Stomach (tissue), 4 donors: Measurements from ENCODE around the gene CLUH.

Experiments
- POLR2AphosphoS5 ChIP-seq, 3 donors: sonication (generic); formaldehyde crosslinking; IDR thresholded peaks; one replicate each; pipeline ENCODE4 v1.6.1; 2016; ENCODE audit warnings: antibody characterized with exemption in 3 of 3
- TF ChIP-seq, protein P1 (sequence below), 7 experiments: fragments of 450-650 bp in 4 of 7; fragments of 200-600 bp in 3 of 7; sonication (generic) in 3 of 7; IDR thresholded peaks; one replicate each; pipeline ENCODE4 v1.5.1; 2016 to 2019; ENCODE audit warnings: antibody characterized with exemption in 7 of 7, control low read depth in 2 of 7, mild to moderate bottlenecking in 1 of 7

DNA sequence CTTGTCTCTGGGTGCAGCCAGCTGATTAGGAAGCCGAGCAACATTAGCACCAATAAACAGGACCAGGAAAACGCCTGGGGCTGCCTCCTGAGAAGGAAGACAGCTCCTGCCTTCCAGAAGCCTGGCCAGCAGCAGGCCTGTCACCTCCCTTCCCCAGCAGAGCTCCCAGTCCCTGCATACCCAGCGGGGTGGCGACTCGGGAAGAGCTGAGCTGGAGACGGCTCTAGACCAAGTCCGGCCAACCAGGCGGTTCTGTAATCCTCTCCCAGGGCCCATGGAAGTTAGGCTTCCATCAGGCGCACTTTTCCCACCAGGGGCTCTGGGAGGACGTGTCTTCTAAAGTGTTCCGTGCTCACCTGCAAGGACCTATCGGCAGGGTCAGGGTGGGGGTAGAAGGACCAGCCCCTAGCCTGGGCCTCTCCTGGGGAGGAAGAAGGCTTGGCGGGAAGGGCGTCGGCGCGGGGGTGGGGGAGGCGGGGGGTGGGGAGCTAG, 12.0 kb upstream of the CLUH start:
- TF ChIP-seq, protein P1, sequence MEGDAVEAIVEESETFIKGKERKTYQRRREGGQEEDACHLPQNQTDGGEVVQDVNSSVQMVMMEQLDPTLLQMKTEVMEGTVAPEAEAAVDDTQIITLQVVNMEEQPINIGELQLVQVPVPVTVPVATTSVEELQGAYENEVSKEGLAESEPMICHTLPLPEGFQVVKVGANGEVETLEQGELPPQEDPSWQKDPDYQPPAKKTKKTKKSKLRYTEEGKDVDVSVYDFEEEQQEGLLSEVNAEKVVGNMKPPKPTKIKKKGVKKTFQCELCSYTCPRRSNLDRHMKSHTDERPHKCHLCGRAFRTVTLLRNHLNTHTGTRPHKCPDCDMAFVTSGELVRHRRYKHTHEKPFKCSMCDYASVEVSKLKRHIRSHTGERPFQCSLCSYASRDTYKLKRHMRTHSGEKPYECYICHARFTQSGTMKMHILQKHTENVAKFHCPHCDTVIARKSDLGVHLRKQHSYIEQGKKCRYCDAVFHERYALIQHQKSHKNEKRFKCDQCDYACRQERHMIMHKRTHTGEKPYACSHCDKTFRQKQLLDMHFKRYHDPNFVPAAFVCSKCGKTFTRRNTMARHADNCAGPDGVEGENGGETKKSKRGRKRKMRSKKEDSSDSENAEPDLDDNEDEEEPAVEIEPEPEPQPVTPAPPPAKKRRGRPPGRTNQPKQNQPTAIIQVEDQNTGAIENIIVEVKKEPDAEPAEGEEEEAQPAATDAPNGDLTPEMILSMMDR (IDR thresholded peaks at IDR 0.05) = no peak
- TF ChIP-seq POLR2AphosphoS5 (IDR thresholded peaks at IDR 0.05) = no peak
